SU-DHL-6 (cell line): ENCODE measurements around the gene SLC19A1.

Experiments used
- H2AFZ ChIP-seq: fragments of 200-600 bp; sonication (generic); 2 replicates; pipeline ENCODE4 v1.6.1; 2014; ENCODE audit warnings: low read depth, mild to moderate bottlenecking, moderate library complexity, mixed read lengths, antibody characterized with exemption, low read length; ENCODE audit not compliant: severe bottlenecking
- H3F3A ChIP-seq: fragments of 200-600 bp; shearing (Covaris generic); 2 replicates; pipeline ENCODE4 v1.6.0; 2016; ENCODE audit warnings: antibody characterized with exemption, mild to moderate bottlenecking; ENCODE audit not compliant: insufficient read depth
- H3K27ac ChIP-seq: fragments of 200-600 bp; sonication (generic); 2 replicates; pipeline ENCODE4 v1.5.1; 2016; ENCODE audit warnings: low read depth, mild to moderate bottlenecking, low read length, moderate library complexity, mixed read lengths
- H3K27me3 ChIP-seq: fragments of 200-600 bp; sonication (generic), shearing (Covaris generic); 2 replicates; pipeline ENCODE4 v1.6.0; 2014; ENCODE audit warnings: mild to moderate bottlenecking, low read length
- H3K36me3 ChIP-seq: fragments of 200-600 bp; sonication (generic); 2 replicates; pipeline ENCODE4 v1.6.1; 2014; ENCODE audit warnings: mild to moderate bottlenecking, low read length, mixed read lengths
- H3K4me2 ChIP-seq: fragments of 300-600, 200-600 bp; shearing (Covaris generic), sonication (generic); 2 replicates; pipeline ENCODE4 v1.6.0; 2014; ENCODE audit warnings: low read length, low read depth, mild to moderate bottlenecking; ENCODE audit not compliant: poor library complexity, severe bottlenecking
- H3K4me3 ChIP-seq: fragments of 200-600 bp; sonication (generic); 2 replicates; pipeline ENCODE4 v1.5.1; 2014; ENCODE audit warnings: antibody characterized with exemption, low read length, mild to moderate bottlenecking, mixed read lengths; ENCODE audit not compliant: insufficient read depth, poor library complexity, severe bottlenecking
- H3K79me2 ChIP-seq: fragments of 200-600 bp; sonication (generic); 2 replicates; pipeline ENCODE4 v1.6.1; 2014; ENCODE audit warnings: mild to moderate bottlenecking, low read length, moderate library complexity; ENCODE audit not compliant: insufficient read depth
- H3K9ac ChIP-seq: fragments of 200-600 bp; sonication (generic); 2 replicates; pipeline ENCODE4 v1.7.0; 2014; ENCODE audit warnings: mild to moderate bottlenecking, low read length
- H3K9me2 ChIP-seq: fragments of 200-600 bp; sonication (generic); replicated peaks from 2 replicates; pipeline ENCODE4 v1.6.1; 2014; ENCODE audit warnings: low read length; ENCODE audit not compliant: insufficient read depth
- H3K9me3 ChIP-seq: fragments of 200-600 bp; sonication (generic); 2 replicates; pipeline ENCODE4 v1.6.1; 2014; ENCODE audit warnings: low read length, mixed read lengths; ENCODE audit not compliant: insufficient read depth
- H4K20me1 ChIP-seq: fragments of 200-600 bp; sonication (generic); 2 replicates; pipeline ENCODE4 v1.6.1; 2014; ENCODE audit warnings: low read depth, mild to moderate bottlenecking, antibody characterized with exemption, low read length, moderate library complexity, mixed read lengths
- CTCF ChIP-seq: fragments of 200-600 bp; sonication (generic); IDR thresholded peaks from one replicate; pipeline ENCODE4 v1.5.1; 2017; ENCODE audit warnings: antibody characterized with exemption, mild to moderate bottlenecking, low read length, moderate library complexity; ENCODE audit not compliant: insufficient read depth, poor library complexity, severe bottlenecking
- EZH2phosphoT487 ChIP-seq: fragments of 200-600 bp; sonication (generic), shearing (Covaris generic); conservative IDR thresholded peaks from 2 replicates; pipeline ENCODE4 v1.6.1; 2018; ENCODE audit warnings: mild to moderate bottlenecking, antibody characterized with exemption, low read length, moderate library complexity, mixed read lengths

Gene SLC19A1

GRCh38 chr21:45546636-45547544 is 4.7 kb upstream of the SLC19A1 start:
- TF ChIP-seq EZH2phosphoT487 (no peak), CTCF (no peak)
- Histone ChIP-seq H3K9me3 (no peaks in the 10 kb centered on the region), H2AFZ (no peak overlapping the region), H3K9ac (no peak overlapping the region), H3K36me3 (no peaks in the 10 kb centered on the region), H3K9me2 (no peaks in the 10 kb centered on the region), H3K27me3 (no peaks in the 10 kb centered on the region), H3K79me2 (no peaks in the 10 kb centered on the region), H3K27ac (no peak overlapping the region), H3K4me2 (no peak overlapping the region), H3F3A (no peaks in the 10 kb centered on the region), H4K20me1 (no peaks in the 10 kb centered on the region), H3K4me3 (no peak overlapping the region)

DNA sequence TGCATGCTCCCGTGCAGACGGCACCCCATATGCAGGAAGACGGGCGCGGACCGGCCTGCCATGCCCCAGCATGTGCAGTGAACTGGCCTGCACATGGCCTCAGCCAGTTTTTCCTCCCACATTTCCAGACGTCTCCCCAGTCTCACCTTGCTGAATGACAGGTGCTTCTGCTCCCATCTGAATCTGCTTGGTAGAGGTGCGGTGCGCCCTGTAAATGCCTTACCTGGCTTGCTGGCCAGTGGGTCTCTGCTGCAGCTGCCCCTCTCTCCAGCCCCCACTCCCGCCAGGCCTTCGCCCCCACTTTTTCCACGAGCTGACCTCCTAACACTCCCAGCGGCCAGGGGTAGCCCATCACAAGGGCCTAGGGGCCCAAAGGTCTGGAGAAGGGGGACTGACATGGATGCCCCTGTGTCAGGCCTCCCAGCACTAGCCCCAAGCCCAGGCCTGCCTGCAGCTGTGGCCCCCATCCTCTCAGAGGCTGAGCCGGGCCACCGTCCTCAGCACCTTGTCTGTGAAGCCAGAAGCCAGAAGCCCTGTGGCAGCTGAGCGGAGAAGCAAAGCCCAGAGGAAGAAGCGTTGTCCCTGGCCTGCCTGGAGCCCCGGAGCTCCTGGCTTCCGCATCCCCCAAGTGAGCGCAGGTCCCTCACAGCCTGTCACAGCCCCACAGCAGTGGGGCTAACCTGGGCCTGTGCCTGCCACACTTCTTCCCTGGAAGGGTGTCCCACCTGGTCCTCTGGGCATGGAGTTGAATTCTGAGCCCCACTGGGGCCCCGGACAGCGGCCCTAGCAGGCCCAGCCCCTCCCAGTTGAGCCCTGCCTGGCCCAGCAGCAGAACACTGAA is 3.7 kb upstream of the SLC19A1 start:
- Histone ChIP-seq H3K79me2 (peaks cover 8% of the 10 kb centered on the region), H3K9ac (no peak overlapping the region), H2AFZ (no peak overlapping the region), H3K4me2 (no peak overlapping the region), H3K27me3 (no peaks in the 10 kb centered on the region), H3K36me3 (no peaks in the 10 kb centered on the region), H4K20me1 (no peaks in the 10 kb centered on the region), H3K27ac (no peak overlapping the region), H3K9me2 (no peaks in the 10 kb centered on the region), H3K9me3 (no peaks in the 10 kb centered on the region), H3F3A (no peaks in the 10 kb centered on the region), H3K4me3 (no peak overlapping the region)
- TF ChIP-seq EZH2phosphoT487 (no peak), CTCF (no peak)

- no peaks in the 10 kb centered on the region for H3F3A ChIP-seq
- H3K9me3 ChIP-seq, result no peaks in the 10 kb centered on the region
- no peak overlapping the region for H3K9ac ChIP-seq
- no peaks in the 10 kb centered on the region for H3K36me3 ChIP-seq
- H3K27ac ChIP-seq, result no peak overlapping the region
- TF ChIP-seq CTCF (no peak), EZH2phosphoT487 (no peak)
- peaks cover 15% of the 10 kb centered on the region for H3K79me2 ChIP-seq
- no peaks in the 10 kb centered on the region for H4K20me1 ChIP-seq
- no peaks in the 10 kb centered on the region for H3K9me2 ChIP-seq
- H3K4me2 ChIP-seq, result no peak overlapping the region
- no peak overlapping the region for H3K4me3 ChIP-seq
- no peak overlapping the region for H2AFZ ChIP-seq
- H3K27me3 ChIP-seq, result no peaks in the 10 kb centered on the region
Observed at GRCh38 chr21:45545236-45545570, 3.0 kb upstream of the SLC19A1 start.
